K562 (cell line): Measurements from ENCODE around the gene CDCA3. TPM values are rescaled to one million over a fixed set of nuclear protein-coding genes. Genes with fewer than 3 reads are reported as not detected.

ENCODE experiments used
- polyA plus RNA-seq, 8 experiments: library from polyadenylated mRNA; depleted of rRNA in 4 of 8; stranded (reverse) in 5 of 8; unstranded in 3 of 8; fragments of >200 nt; fragmentation: Nextera tagmentation in 2 of 8; fragmentation: Illumina TruSeq in 1 of 8; extraction: Ambion mirVana in 2 of 8; extraction: Trizol in 1 of 8; gene quantifications; 2 replicates each; pipeline versions ENCODE4 v1.2.1 to v1.2.3, GENCODE V29; 2011 to 2014; ENCODE audit warnings: inconsistent platforms in 1 of 8, missing spikeins in 1 of 8
- total RNA-seq, 7 experiments: library from RNA; depleted of rRNA in 6 of 7; stranded (reverse); fragments of >200 nt in 6 of 7; fragmentation: Illumina TruSeq in 2 of 7; extraction: Trizol in 2 of 7; gene quantifications; 2 replicates each; pipeline versions ENCODE4 v1.2.1 to v1.2.3, GENCODE V29; 2011 to 2021; ENCODE audit warnings: low replicate concordance in 1 of 7
- TF ChIP-seq, protein P1 (sequence below): sonication (generic); formaldehyde crosslinking; IDR thresholded peaks from 2 replicates; pipeline ENCODE4 v1.8.1; 2023; ENCODE audit warnings: missing genetic modification reagents, mild to moderate bottlenecking, borderline replicate concordance
- TF ChIP-seq, protein P2 (sequence below): fragments of 250-450 bp; sonication (Bioruptor Pico); IDR thresholded peaks from 2 replicates; pipeline ENCODE4 v1.5.0; 2021; ENCODE audit warnings: mild to moderate bottlenecking, borderline replicate concordance

CDCA3 gene
- total and polyA plus RNA-seq, 9 of the 15 experiments (the other 6 are each of a cell fraction or from before 2014, with no cell fraction given): 24.2 to 80.8 (median 55.1) TPM

DNA sequence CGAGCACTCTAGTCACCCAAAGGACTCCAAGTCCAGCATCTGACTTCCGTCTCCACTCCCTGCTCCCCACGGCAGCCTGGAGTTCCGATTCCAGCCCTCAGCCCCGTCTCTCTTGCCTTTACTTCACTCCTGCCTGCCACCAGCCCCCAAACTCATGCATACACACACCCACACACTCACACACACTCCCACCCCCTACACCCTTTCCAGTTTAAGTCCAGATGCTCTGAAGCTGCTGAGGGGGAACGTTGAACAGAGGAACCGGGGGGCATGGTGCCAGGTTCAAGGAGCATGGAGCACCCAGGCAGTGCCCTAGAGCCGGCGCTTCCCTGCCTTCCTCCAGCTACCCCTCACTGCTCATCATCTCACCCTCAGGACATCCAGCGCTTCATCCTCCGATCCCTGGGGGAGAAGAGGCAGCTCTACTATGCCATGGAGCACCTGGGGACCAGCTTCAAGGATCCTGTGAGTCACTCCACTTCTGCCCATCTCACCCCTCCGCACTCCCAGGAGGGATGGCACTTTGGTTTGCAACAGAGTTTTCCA is 19.6 kb downstream of the CDCA3 start (continued):
- TF ChIP-seq, protein P1, sequence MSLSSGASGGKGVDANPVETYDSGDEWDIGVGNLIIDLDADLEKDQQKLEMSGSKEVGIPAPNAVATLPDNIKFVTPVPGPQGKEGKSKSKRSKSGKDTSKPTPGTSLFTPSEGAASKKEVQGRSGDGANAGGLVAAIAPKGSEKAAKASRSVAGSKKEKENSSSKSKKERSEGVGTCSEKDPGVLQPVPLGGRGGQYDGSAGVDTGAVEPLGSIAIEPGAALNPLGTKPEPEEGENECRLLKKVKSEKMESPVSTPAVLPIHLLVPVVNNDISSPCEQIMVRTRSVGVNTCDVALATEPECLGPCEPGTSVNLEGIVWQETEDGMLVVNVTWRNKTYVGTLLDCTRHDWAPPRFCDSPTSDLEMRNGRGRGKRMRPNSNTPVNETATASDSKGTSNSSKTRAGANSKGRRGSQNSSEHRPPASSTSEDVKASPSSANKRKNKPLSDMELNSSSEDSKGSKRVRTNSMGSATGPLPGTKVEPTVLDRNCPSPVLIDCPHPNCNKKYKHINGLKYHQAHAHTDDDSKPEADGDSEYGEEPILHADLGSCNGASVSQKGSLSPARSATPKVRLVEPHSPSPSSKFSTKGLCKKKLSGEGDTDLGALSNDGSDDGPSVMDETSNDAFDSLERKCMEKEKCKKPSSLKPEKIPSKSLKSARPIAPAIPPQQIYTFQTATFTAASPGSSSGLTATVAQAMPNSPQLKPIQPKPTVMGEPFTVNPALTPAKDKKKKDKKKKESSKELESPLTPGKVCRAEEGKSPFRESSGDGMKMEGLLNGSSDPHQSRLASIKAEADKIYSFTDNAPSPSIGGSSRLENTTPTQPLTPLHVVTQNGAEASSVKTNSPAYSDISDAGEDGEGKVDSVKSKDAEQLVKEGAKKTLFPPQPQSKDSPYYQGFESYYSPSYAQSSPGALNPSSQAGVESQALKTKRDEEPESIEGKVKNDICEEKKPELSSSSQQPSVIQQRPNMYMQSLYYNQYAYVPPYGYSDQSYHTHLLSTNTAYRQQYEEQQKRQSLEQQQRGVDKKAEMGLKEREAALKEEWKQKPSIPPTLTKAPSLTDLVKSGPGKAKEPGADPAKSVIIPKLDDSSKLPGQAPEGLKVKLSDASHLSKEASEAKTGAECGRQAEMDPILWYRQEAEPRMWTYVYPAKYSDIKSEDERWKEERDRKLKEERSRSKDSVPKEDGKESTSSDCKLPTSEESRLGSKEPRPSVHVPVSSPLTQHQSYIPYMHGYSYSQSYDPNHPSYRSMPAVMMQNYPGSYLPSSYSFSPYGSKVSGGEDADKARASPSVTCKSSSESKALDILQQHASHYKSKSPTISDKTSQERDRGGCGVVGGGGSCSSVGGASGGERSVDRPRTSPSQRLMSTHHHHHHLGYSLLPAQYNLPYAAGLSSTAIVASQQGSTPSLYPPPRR (CRISPR knock-in tag): no peak
- TF ChIP-seq, protein P2, sequence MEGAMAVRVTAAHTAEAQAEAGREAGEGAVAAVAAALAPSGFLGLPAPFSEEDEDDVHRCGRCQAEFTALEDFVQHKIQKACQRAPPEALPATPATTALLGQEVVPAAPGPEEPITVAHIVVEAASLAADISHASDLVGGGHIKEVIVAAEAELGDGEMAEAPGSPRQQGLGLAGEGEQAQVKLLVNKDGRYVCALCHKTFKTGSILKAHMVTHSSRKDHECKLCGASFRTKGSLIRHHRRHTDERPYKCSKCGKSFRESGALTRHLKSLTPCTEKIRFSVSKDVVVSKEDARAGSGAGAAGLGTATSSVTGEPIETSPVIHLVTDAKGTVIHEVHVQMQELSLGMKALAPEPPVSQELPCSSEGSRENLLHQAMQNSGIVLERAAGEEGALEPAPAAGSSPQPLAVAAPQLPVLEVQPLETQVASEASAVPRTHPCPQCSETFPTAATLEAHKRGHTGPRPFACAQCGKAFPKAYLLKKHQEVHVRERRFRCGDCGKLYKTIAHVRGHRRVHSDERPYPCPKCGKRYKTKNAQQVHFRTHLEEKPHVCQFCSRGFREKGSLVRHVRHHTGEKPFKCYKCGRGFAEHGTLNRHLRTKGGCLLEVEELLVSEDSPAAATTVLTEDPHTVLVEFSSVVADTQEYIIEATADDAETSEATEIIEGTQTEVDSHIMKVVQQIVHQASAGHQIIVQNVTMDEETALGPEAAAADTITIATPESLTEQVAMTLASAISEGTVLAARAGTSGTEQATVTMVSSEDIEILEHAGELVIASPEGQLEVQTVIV (CRISPR knock-in tag): no peak
